ENCODE measurements around the gene EHMT2.

Gene EHMT2

DNA sequence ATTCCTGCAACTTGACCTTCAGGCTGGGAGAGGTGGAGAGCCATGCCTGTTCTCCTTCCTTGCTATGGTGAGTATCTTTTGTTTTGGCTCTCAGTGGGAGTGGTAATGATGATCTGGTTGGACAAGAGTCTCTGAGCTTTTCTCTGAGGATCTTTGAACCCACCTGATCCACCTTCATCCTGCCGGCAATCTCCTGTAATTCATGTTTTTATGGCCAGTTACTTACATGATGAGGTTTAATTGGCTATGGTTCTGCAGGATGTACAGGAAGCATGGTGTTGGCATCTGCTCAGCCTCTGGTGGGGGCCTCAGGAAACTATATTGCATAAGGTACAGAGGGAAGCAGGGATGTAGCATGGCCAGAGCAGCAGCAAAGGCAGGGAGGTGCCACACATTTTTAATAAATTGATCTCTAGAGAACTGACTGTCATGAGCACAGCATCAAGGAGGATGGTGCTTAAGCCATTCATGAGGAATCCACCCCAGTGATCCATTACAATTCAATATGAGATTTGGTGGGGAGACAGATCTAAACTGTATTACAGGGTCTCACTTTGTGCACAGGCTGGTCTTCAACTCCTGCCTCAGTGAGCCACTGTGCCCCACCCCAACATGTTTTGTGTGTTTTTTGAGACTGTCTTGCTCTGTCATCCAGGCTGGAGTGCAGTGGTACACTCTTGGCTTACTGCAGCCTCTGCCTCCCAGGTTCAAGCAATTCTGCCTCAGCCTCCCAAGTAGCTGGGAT is 60.0 kb downstream of the EHMT2 start:
- H3K27me3 ChIP-seq (ENCODE audit: insufficient read depth, low read length), result no peaks in the 10 kb centered on the region
- H2AK5ac ChIP-seq (ENCODE audit: low read length), result no peak overlapping the region
- H4K12ac ChIP-seq (ENCODE audit: low read depth, low read length), result no peak overlapping the region
- no CpG with 5 or more reads among the region's 1 CpG for WGBS (ENCODE audit: extremely low coverage, insufficient coverage, insufficient read length)
- no peak overlapping the region for H3K4me3 ChIP-seq (ENCODE audit: low read depth, low read length)
- no peak overlapping the region for H2BK12ac ChIP-seq (ENCODE audit: low read length)
- peaks cover 18% of the 10 kb centered on the region for H3K79me2 ChIP-seq (ENCODE audit: control insufficient read depth, insufficient read depth, low read length, poor library complexity)
- H2AFZ ChIP-seq (ENCODE audit: insufficient read depth, low read length, poor library complexity), result no peak overlapping the region
- no peak overlapping the region for H3K14ac ChIP-seq (ENCODE audit: low read length)
- no peak overlapping the region for H4K8ac ChIP-seq (ENCODE audit: low read depth, low read length)
- no peak overlapping the region for H2BK5ac ChIP-seq (ENCODE audit: low read depth, low read length, poor library complexity)
- H3K18ac ChIP-seq (ENCODE audit: low read length), result no peak overlapping the region
- peak overlapping the region; percentile 93 for H3K4me2 ChIP-seq (ENCODE audit: low read length)
- H3K9me3 ChIP-seq (ENCODE audit: insufficient read depth, low read depth, low read length), result no peaks in the 10 kb centered on the region
- H3K9ac ChIP-seq (ENCODE audit: low read length), result peak overlapping the region; percentile 14
- H3K4me1 ChIP-seq (ENCODE audit: control insufficient read depth in 1 of 2, insufficient read depth in 2 of 2, low read length in 2 of 2), result peaks cover 11 to 17% of the 10 kb centered on the region in 2 experiments
- H4K91ac ChIP-seq (ENCODE audit: low read depth, low read length), result no peak overlapping the region
- DNase-seq, result no peak
- no peak overlapping the region for H2BK120ac ChIP-seq (ENCODE audit: insufficient read depth, low read length, poor library complexity)
- H3K36me3 ChIP-seq (ENCODE audit: control insufficient read depth in 1 of 2, insufficient read depth in 2 of 2, low read length in 2 of 2), result peaks cover 36 to 48% of the 10 kb centered on the region in 2 experiments
- no peak overlapping the region for H3K23ac ChIP-seq (ENCODE audit: low read length)
- no peak overlapping the region for H3K27ac ChIP-seq (ENCODE audit: low read depth, low read length)
- H3K79me1 ChIP-seq (ENCODE audit: low read length), result peaks cover 16% of the 10 kb centered on the region
- peak overlapping the region; percentile 7 for H3K4ac ChIP-seq (ENCODE audit: low read depth, low read length)

DNA sequence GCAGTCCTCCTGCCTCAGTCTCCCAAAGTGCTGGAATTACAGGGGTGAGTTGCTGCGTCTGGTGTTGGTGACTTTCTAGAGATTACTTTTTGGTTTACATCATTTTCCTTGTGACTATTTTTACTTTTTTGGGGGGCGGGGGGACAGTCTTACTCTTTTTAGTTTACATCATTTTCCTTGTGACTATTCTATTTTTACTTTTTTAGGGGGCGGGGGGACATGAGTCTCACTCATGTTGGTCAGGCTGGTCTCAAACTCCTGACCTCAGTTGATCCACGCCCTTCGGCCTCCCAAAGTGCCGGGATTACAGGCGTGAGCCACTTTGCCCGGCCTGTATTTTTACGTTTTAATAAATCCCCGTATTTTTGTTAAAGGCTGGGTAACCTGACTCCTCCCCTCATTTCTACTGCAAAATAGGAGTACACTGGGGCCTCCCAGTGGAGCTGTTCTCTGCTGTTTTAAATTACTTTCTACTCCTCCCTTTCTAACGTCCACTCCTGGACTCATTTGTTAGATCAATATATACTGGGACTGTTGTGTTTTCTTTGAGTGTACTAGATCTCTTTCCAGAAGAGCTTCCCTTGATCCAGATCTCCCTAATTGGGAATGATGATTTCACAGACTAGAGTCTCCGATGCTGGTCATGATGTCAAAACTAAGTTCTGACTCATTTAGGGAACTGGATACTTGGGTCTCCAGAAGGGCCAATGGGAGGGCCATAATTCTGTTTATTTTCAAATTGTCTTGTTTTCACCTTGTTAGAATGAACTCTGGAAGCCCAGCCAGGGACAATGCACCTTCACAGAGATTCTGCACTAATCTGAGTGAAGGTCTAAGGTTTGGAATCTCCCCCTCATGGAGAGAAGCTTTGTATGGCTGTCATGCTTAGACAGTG is 60.8 kb downstream of the EHMT2 start:
- H3K4me3 ChIP-seq (ENCODE audit: low read depth, low read length), result peak overlapping the region; percentile 62
- peaks cover 16% of the 10 kb centered on the region for H3K79me1 ChIP-seq (ENCODE audit: low read length)
- no peaks in the 10 kb centered on the region for H3K9me3 ChIP-seq (ENCODE audit: insufficient read depth, low read depth, low read length)
- no peak overlapping the region for H2AK5ac ChIP-seq (ENCODE audit: low read length)
- H3K79me2 ChIP-seq (ENCODE audit: control insufficient read depth, insufficient read depth, low read length, poor library complexity), result peaks cover 18% of the 10 kb centered on the region
- no peak overlapping the region for H2AFZ ChIP-seq (ENCODE audit: insufficient read depth, low read length, poor library complexity)
- peak overlapping the region; percentile 98 for H3K4ac ChIP-seq (ENCODE audit: low read depth, low read length)
- H3K4me1 ChIP-seq (ENCODE audit: control insufficient read depth in 1 of 2, insufficient read depth in 2 of 2, low read length in 2 of 2), result peaks cover 11 to 17% of the 10 kb centered on the region in 2 experiments
- no peak overlapping the region for H4K91ac ChIP-seq (ENCODE audit: low read depth, low read length)
- peak overlapping the region; percentile 12 for H2BK5ac ChIP-seq (ENCODE audit: low read depth, low read length, poor library complexity)
- H3K36me3 ChIP-seq (ENCODE audit: control insufficient read depth in 1 of 2, insufficient read depth in 2 of 2, low read length in 2 of 2), result peaks cover 36 to 48% of the 10 kb centered on the region in 2 experiments
- DNase-seq, result peak in 1 of 2 donors; percentile 50
- no peak overlapping the region for H3K23ac ChIP-seq (ENCODE audit: low read length)
- no peak overlapping the region for H3K18ac ChIP-seq (ENCODE audit: low read length)
- peak overlapping the region; percentile 37 for H3K27ac ChIP-seq (ENCODE audit: low read depth, low read length)
- no peak overlapping the region for H4K12ac ChIP-seq (ENCODE audit: low read depth, low read length)
- peak overlapping the region; percentile 35 for H3K9ac ChIP-seq (ENCODE audit: low read length)
- no peak overlapping the region for H4K8ac ChIP-seq (ENCODE audit: low read depth, low read length)
- peak overlapping the region; percentile 93 for H3K4me2 ChIP-seq (ENCODE audit: low read length)
- WGBS (ENCODE audit: extremely low coverage, insufficient coverage, insufficient read length), result no CpG with 5 or more reads among the region's 12 CpGs
- no peak overlapping the region for H2BK12ac ChIP-seq (ENCODE audit: low read length)
- H3K14ac ChIP-seq (ENCODE audit: low read length), result peak overlapping the region; percentile 14
- no peaks in the 10 kb centered on the region for H3K27me3 ChIP-seq (ENCODE audit: insufficient read depth, low read length)
- H2BK120ac ChIP-seq (ENCODE audit: insufficient read depth, low read length, poor library complexity), result no peak overlapping the region

DNA sequence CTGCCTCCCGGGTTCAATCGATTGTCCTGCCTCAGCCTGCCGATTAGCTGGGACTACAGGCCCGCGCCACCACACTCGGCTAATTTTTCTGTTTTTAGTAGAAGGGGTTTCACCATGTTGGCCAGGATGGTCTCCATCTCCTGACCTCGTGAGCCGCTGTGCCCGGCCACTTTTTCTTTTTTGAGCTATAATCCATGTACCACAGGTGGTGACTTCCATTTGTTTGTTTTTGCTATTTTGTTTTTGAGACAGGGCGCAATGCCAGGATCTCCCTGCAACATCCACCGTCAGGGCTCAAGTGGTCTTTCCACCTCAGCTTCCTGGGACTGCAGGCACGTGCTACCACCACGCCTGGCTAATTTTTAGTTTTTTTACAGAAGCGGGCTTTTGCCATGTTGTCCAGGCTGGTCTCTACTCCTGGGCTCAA is 61.4 kb downstream of the EHMT2 start:
- Histone ChIP-seq H3K79me1 (ENCODE audit: low read length) (peaks cover 16% of the 10 kb centered on the region), H3K36me3 (ENCODE audit: control insufficient read depth in 1 of 2, insufficient read depth in 2 of 2, low read length in 2 of 2) (peaks cover 34 to 46% of the 10 kb centered on the region in 2 experiments), H3K79me2 (ENCODE audit: control insufficient read depth, insufficient read depth, low read length, poor library complexity) (peaks cover 19% of the 10 kb centered on the region), H3K27me3 (ENCODE audit: insufficient read depth, low read length) (no peaks in the 10 kb centered on the region), H3K23ac (ENCODE audit: low read length) (no peak overlapping the region), H3K9me3 (ENCODE audit: insufficient read depth, low read depth, low read length) (no peaks in the 10 kb centered on the region), H3K4me1 (ENCODE audit: control insufficient read depth in 1 of 2, insufficient read depth in 2 of 2, low read length in 2 of 2) (peaks cover 12 to 18% of the 10 kb centered on the region in 2 experiments), H2AK5ac (ENCODE audit: low read length) (no peak overlapping the region), H4K12ac (ENCODE audit: low read depth, low read length) (no peak overlapping the region), H2BK5ac (ENCODE audit: low read depth, low read length, poor library complexity) (peak overlapping the region; percentile 12), H2BK12ac (ENCODE audit: low read length) (no peak overlapping the region), H2AFZ (ENCODE audit: insufficient read depth, low read length, poor library complexity) (no peak overlapping the region), H3K4me3 (ENCODE audit: low read depth, low read length) (peak overlapping the region; percentile 62), H4K91ac (ENCODE audit: low read depth, low read length) (no peak overlapping the region), H3K18ac (ENCODE audit: low read length) (peak overlapping the region; percentile 51), H3K14ac (ENCODE audit: low read length) (peak overlapping the region; percentile 14), H3K27ac (ENCODE audit: low read depth, low read length) (peak overlapping the region; percentile 37), H2BK120ac (ENCODE audit: insufficient read depth, low read length, poor library complexity) (no peak overlapping the region), H4K8ac (ENCODE audit: low read depth, low read length) (no peak overlapping the region), H3K4ac (ENCODE audit: low read depth, low read length) (peak overlapping the region; percentile 98), H3K4me2 (ENCODE audit: low read length) (peak overlapping the region; percentile 93), H3K9ac (ENCODE audit: low read length) (peak overlapping the region; percentile 33)
- no CpG with 5 or more reads among the region's 14 CpGs for WGBS (ENCODE audit: extremely low coverage, insufficient coverage, insufficient read length)
- DNase-seq, result no peak

Measured in trophoblast cell (in vitro differentiated cells and primary cell).